GM18505 (cell line): ENCODE measurements around the gene USP2.

ENCODE experiments used
- ATAC-seq: cut with Tn5 transposase; IDR thresholded peaks from one replicate; pipeline ENCODE4 v1.9.1; 2021; ENCODE audit not compliant: unreplicated experiment
- POLR2A ChIP-seq: IDR thresholded peaks from 4 replicates; pipeline ENCODE4 v1.6.1; 2011; ENCODE audit warnings: borderline replicate concordance; ENCODE audit not compliant: insufficient read depth, insufficient read length; ENCODE audit errors: extremely low read depth

Gene USP2

DNA sequence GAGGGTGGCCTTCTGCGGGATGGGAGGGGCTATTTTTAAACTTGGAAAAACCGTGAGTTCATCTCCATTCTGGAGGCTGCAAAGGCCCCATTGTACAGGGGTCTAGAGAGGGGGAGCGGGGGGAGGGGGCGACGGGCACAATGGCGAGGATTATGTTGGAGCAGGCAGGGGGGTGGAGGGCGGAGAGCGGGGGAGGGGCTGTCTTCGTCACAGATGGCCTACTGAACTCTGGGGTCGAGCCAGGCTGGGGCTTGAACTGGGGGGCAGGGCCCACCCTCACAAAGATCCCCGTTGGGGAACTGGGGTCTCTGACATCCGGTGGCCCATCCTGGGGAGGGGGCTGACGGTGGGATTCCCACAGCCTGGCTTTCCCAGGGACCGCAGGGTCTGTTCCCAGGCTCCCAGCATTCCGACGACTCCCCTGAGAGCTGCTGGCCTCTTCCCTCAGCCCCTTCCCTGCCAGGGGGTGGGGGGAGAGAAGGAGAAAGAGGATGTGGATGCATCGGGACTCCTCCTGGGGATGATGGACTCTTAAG lies 61.2 kb downstream of the USP2 start:
- no peak for ATAC-seq
- no peak for TF ChIP-seq POLR2A

DNA sequence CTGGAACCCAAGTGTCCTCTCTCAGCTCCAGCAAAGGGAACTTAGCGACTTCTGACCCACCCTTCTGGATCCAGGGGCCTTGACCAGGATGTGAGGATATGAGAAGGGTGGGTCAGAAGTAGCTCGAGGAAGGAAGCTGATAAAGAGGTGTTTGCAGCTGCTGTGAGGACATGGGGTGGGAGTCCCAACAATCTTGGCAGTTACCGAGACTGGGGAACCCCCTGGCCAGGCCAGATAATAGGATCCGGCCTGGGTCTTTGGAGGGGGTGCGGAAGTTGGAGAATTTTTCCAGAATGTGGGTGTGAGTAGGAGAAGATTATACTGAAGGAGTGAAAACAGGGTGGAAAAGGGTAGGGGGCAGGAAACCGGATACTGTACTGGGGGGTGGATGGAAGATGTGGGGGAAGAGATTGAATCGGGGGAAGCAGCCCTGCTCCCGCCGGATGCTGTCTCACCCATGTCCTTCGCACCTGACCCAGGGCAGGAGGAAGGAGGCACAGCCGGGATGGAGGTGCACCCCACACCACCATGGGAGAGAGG lies 61.7 kb downstream of the USP2 start:
- no peak for ATAC-seq
- TF ChIP-seq POLR2A = no peak

DNA sequence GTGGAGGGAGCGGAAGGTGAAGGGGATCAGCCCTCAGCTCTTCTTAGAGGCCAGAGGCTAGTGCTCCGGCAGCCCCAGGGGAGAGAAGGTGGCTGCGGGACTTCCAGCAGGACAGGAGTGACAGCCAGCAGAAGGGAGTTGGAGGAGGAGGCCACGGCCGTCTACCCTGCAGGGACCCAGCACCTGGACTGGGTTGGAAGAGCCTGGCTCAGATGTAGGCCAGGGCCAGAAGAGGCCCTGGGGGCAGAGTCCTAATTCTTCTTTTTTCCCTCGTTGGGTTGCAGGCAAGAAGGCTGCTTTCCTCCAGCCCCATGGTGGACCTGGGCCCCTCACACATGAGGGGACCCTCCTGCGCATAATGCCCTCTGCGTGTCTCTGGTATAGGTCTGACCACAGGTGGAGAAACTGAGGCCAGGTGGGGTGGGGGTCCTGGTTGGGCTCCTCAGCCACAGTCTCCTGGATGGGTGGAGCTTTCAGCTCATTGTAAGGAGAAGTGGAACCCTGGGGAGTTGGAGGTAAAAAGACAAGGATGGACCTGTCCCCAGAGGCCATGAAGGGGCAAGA lies 62.3 kb downstream of the USP2 start:
- ATAC-seq = no peak
- TF ChIP-seq POLR2A = no peak

DNA sequence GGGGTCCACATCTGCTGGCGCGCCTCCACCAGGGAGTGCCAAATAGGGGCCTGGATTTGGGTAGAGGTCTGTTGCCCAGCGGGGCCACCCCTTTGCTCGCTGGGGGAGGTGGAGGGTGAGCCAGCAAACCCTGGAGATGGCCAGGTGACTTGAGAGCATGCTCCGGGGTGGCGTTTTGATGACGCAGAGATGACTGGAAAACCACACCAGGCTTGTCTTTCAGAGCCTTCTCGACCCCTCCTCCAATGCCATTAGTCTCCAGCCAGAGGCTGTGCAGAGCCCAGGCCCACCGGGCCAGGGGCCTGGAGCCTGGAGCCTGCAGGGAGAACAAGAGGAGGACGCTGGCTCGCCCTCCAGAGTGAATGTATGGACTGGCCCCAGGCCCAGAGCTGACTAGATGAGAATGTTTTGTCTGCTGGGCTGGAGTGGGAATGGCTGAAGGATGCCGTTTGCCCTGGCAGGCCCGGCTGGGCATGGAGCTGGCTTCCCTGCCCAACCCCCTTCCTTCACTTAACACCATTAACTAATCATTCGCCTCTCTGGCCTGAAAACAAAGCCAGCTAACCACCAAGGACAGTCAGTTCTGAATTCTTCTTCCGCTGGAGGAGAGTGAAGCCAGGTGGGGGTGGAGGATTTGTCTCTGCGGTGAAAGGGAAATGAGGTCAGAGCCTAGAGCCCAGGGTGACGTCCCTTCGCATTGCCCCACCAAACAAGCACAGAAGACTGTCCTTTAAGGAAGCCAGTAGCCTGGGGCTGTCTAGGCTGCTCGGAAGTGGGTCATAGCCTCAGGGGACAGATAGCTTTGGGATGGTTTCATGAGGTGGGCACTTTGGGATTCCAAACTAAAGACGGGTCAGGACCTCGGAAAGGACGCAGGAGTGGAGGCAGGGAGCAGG lies 63.0 kb downstream of the USP2 start:
- TF ChIP-seq POLR2A = no peak
- no peak for ATAC-seq

DNA sequence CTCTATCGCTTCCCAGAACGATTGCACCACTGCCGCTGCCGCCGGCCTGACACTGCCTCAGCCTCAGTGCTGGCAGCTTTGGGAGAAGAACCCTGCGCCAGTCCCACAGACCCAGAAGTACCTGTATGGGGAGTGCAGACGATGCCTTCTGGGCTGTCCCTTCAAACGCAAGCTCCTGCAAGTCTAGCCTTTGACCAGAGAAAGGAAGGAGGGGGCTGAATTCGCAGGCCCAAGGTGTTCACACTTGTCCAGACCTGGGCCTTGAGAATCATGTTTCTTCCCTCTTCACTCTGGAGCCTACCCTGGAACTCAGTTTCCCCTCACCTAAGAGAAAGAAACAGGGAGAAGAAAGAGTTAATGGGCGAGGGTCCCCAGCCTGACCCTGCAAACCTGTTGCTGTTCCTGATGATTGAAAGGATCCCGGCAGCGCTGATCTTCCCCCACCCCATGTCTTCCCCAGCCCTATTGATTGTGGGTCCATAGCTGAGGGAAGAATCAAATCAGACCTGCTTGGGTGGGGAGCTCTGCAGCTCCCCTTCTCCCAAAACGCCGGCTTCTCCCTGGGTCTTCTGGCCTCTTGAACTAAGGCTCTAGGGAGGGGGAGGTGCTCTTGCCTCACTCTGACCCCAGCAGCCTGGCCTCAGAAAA lies 63.8 kb downstream of the USP2 start:
- no peak for ATAC-seq
- no peak for TF ChIP-seq POLR2A

DNA sequence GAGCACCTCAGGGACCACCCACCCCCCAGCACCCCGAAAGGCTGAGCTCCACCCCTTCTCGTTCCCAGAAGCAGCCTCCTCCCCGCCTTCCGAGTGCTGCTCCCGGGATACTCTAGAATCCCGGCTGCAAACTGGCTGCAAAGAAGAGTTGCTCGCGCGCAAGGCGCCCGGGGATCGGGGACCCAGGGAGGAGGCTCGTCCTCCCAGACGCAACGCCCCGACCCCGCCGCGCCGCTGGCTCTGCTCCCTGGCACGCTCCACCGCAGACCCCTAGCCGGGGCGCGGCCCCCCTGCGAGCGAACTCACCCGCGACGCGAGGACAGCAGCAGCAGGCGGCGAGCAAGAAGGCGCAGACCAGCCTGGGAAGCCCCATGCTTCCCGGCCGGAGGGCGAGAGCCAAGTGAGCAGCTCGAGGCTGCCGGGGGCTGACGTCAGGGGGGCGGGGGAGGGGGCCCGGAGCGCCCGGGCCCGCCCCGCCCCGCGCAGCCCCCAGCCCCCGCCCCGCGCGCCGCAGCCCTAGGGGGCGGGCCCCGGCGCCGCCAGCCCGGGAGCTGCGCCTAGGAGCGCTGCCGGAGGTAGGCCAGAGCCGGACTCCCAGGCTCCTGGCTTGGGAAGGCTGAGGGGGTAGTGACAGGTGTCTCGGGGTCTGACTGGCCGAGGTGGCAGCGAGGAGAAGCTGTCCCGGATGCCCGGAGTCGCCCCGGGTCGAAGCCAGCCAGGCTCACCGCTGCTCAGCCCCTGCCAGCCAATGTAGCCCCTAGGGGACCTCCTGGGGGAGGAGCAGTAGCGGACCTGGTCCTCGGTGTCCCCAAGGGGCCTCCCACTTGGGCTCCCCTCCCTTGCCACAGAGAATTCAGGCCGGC lies 64.5 kb downstream of the USP2 start, which contains the start of gene MCAM:
TSS of gene MCAM (minus strand) at position 402 of the 863 bp plus-strand sequence. CDS start at position 373, 29 bp downstream.
- no peak for ATAC-seq
- TF ChIP-seq POLR2A = no peak

DNA sequence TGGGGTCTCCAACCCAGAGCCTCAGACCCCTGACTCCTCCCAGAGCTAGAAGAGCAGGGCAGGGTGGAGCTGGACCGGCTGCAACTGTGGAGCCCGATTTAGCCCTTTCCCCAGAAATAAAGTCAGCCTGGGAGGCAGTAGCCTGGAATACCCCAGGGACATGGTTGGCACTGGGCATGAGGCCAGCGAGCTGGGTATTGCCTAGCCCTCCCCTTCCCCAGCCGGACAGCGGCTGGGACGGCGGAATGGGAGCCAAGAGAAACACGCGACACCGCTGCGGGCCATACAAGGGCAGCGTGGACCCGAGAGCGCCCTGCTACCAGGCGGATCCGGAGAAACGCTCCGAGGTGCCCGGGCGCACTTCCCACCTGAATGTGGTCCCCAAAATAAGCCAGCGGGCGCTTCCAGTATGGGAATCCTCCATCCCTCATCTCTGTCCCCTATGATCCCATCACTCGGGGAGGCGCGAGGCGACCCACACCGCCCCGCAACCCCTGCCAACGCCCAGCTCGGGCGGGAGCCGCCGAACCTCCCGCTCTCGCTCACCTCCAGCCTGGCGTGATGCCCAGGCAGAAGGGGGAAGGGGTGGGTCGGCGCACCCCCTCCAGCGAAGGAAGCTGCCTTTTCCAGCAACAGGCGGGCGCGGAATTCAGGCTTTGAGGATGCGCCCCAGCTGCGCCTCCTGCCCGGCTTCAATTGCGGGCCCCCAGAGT lies 65.3 kb downstream of the USP2 start:
- ATAC-seq = no peak

DNA sequence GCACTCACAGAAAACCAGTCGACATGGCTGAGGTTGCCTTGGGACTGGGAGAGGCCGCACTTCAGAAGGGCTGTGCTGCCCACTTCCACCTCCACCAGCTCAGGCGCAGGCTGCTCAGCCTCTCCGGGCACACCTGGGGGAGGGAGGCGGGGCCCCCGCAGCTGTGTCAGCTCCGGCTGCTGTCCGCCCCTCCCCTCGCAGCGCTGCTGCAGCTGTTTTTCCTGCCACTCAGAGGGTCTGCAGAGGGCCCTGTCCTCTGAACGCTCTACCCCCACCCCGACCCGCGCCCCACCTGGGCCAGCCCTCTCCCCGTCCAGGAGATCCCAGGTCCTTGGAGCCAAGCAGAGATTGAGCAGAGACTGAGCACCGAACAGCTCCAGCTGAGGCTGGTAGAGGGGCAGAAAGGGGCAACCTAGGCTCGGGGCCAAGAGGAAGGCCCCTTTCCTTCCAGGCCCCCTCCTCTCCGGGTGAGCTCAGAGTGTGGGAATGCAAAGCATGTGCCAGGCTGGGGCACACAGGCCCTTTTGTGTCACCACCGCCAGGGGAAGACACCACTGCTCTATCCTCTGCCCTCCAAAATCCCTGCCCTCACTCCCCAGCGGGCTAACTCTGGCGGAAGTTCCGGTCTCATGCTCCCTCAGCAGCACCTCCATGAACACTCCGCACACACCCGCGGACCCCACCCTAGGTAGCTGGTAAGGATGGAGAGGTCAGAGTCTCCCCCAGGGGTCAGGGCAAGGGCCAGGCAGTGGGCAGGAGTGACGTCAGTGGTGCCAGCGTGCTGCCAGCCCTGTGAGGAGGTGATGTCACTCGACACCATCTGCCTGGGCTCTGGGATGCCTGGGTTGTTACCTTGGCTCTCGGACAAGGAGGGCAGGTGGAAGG lies 66.1 kb downstream of the USP2 start:
- no peak for ATAC-seq
- TF ChIP-seq POLR2A = no peak

More for the DNA sequence above, 65.3 kb downstream of the USP2 start:
- TF ChIP-seq POLR2A = no peak

DNA sequence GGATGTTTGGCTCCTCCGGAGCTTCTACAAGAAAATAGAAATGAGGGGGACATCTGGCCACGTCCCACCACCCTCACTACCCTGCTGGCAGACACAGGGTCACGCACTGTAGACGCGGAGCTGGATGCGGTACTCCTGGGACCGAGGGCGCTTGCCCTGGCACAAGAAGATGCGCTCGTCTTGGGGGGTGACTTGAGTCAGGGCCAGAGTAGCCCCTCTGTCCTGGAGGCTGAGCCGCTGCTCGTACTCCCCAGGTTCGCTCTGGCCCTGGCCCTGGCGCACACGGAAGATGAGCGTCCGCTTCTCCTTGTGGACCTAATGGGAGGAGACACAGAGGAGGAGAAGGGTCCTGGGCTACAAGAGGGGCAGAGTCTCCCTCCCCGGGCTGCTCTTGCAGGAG lies 66.8 kb downstream of the USP2 start:
- no peak for ATAC-seq
- no peak for TF ChIP-seq POLR2A

DNA sequence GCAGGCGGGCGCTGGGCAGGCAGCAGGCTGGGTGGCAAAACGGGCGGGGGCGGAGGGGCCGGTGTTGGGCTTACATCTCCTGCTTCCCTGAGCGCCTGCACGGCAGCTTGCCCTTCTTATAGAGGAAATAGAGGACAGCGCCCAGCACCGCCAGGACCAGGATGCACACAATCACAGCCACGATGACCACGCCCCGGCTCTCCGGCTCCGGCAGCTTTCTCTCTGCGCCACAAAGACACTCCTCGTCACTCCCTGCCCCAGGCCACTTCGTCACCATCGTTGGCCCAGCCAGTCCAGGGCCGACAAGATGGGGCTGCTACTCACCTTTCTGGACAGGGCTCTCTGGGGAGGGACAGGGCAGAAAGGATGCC lies 70.8 kb downstream of the USP2 start:
- no peak for TF ChIP-seq POLR2A
- ATAC-seq = no peak

DNA sequence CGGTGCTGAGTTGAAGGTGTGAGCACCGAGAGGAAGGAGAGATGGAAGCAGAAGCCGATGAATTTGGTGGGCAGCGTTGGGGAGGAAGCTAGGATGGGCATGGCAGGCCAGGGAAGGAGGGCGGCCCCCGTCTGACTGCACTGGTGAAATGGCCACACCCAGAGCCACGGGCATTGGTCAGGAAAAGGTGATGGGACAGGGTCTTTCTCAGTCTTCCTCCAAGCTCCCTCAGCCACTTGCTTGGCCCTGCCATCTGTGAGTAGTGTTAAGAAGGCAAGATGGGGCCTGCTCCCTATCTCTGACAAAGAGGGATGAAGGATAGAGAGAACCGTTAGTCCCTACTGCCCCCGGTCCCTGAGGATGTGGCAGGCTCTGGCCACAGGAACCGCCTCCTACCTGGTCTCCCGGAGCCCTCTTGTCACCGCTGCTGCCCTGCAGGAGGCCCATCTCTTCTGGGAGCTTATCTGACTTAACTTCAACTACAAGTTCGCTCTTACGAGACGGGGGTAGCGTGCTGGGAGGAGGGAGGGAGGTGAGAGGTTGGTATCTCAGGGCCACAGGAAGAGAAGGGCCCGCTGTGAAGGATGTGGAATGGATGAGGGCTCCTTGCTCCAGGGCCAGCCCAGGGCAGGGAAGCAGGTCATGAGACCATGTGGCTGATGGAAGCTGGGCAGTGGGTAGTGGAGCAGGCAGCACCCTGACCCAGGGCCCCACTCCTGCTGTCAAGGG lies 71.4 kb downstream of the USP2 start:
- no peak for TF ChIP-seq POLR2A
- ATAC-seq = no peak

DNA sequence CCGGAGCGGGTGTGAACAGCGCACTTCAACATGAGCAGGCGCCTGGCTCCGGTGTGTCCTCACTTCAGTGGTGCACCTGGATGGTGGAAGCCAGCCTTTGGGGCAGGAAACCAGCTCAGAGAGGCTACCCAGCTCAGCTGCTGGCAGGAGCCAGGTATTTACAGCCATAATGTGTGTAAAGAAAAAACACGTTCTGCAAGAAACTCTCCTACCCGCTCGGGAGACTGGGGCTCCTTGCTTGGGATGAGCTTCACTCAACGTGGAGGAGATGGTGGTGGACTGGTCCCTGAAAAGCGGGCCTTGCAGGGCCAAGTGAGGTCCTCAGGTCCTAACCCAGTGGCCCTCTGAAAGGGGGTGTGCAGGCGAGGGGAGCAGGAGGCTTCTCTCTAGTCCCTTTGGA lies 72.1 kb downstream of the USP2 start:
- no peak for ATAC-seq
- TF ChIP-seq POLR2A = no peak
